CD14-positive monocyte (primary cell): ENCODE results near the gene MLLT3. TPM values are rescaled to one million over a fixed set of nuclear protein-coding genes. Genes with fewer than 3 reads are reported as not detected.

Source experiments
- DNase-seq, 3 donors: peaks; one replicate each; pipeline ENCODE4 v3.0.0-alpha.2; 2011 to 2022
- H2AFZ ChIP-seq: 2 replicates; pipeline ENCODE4 v1.6.0; 2012; ENCODE audit warnings: mild to moderate bottlenecking, low read depth, low read length, inconsistent platforms; ENCODE audit not compliant: insufficient read depth, poor library complexity, severe bottlenecking
- H3K27ac ChIP-seq, 2 donors: 1 replicate in 1 of 2; 2 replicates in 1 of 2; pipeline ENCODE4 v1.5.1; 2012 to 2013; ENCODE audit warnings: low read length in 2 of 2, control low read depth in 1 of 2, inconsistent platforms in 1 of 2, low read depth in 1 of 2, mild to moderate bottlenecking in 1 of 2
- H3K27me3 ChIP-seq, 2 donors: one replicate each; pipeline versions ENCODE4 v1.6.0 to v1.6.1; 2011 to 2013; ENCODE audit warnings: low read length in 2 of 2; ENCODE audit not compliant: control insufficient read depth in 2 of 2, insufficient read depth in 2 of 2
- H3K36me3 ChIP-seq, 2 donors: replicated peaks in 1 of 2; 1 replicate in 1 of 2; 2 replicates in 1 of 2; pipeline versions ENCODE4 v1.5.1 to v1.6.1; 2012 to 2013; ENCODE audit warnings: low read length in 2 of 2, control low read depth in 1 of 2, inconsistent platforms in 1 of 2, mild to moderate bottlenecking in 1 of 2; ENCODE audit not compliant: insufficient read depth in 2 of 2, control insufficient read depth in 1 of 2
- H3K4me1 ChIP-seq, 2 donors: 1 replicate in 1 of 2; 2 replicates in 1 of 2; pipeline versions ENCODE4 v1.5.1 to v1.6.1; 2012 to 2013; ENCODE audit warnings: low read length in 2 of 2, control low read depth in 1 of 2, inconsistent platforms in 1 of 2, mild to moderate bottlenecking in 1 of 2, moderate library complexity in 1 of 2; ENCODE audit not compliant: insufficient read depth in 2 of 2, control insufficient read depth in 1 of 2
- H3K4me2 ChIP-seq: replicated peaks from 2 replicates; pipeline ENCODE3; 2012; ENCODE audit warnings: low read length, moderate library complexity, mild to moderate bottlenecking; ENCODE audit not compliant: poor library complexity, severe bottlenecking; ENCODE audit errors: extremely low read depth
- H3K4me3 ChIP-seq, 3 experiments: fragments of 200-600 bp in 1 of 3; sonication (generic) in 1 of 3; replicated peaks in 1 of 3; 1 replicate in 2 of 3; 2 replicates in 1 of 3; pipeline ENCODE4 v1.5.1; 2011 to 2013; ENCODE audit warnings: low read length in 3 of 3, mild to moderate bottlenecking in 3 of 3, control low read depth in 2 of 3, low read depth in 2 of 3, inconsistent platforms in 1 of 3, moderate library complexity in 1 of 3
- H3K79me2 ChIP-seq: 2 replicates; pipeline ENCODE4 v1.6.0; 2012; ENCODE audit warnings: mild to moderate bottlenecking, control low read depth, inconsistent platforms, low read length, moderate library complexity; ENCODE audit not compliant: insufficient read depth
- H3K9ac ChIP-seq: 2 replicates; pipeline ENCODE4 v1.6.0; 2017; ENCODE audit warnings: low read length, mild to moderate bottlenecking; ENCODE audit not compliant: insufficient read depth, poor library complexity, severe bottlenecking
- H3K9me3 ChIP-seq, 2 donors: replicated peaks in 1 of 2; 1 replicate in 1 of 2; 2 replicates in 1 of 2; pipeline versions ENCODE4 v1.5.1 to v1.6.1; 2012 to 2013; ENCODE audit warnings: low read length in 2 of 2, control low read depth in 1 of 2; ENCODE audit not compliant: control insufficient read depth in 1 of 2, insufficient read depth in 1 of 2
- H4K20me1 ChIP-seq: 2 replicates; pipeline ENCODE4 v1.6.0; 2012; ENCODE audit warnings: mild to moderate bottlenecking, low read length, control low read depth, moderate library complexity; ENCODE audit not compliant: insufficient read depth
- H3K27ac Mint-ChIP-seq, 7 donors: one replicate each; pipeline ENCODE4 v1.8.0; 2020; ENCODE audit warnings: mild to moderate bottlenecking in 7 of 7, mixed read lengths in 7 of 7, moderate library complexity in 6 of 7, inconsistent platforms in 2 of 7
- H3K27me3 Mint-ChIP-seq, 3 donors: one replicate each; pipeline ENCODE4 v1.8.0; 2021 to 2022; ENCODE audit warnings: low read depth in 3 of 3, mild to moderate bottlenecking in 3 of 3, mixed read lengths in 3 of 3, moderate library complexity in 3 of 3, inconsistent platforms in 1 of 3
- H3K36me3 Mint-ChIP-seq, 2 donors: one replicate each; pipeline ENCODE4 v1.8.0; 2020; ENCODE audit warnings: mixed read lengths in 2 of 2, inconsistent platforms in 1 of 2, mild to moderate bottlenecking in 1 of 2
- H3K4me1 Mint-ChIP-seq: one replicate; pipeline ENCODE4 v1.8.0; 2020; ENCODE audit warnings: mild to moderate bottlenecking, mixed read lengths
- H3K4me3 Mint-ChIP-seq, 2 donors: one replicate each; pipeline ENCODE4 v1.8.0; 2020; ENCODE audit warnings: mild to moderate bottlenecking in 2 of 2, mixed read lengths in 2 of 2, moderate library complexity in 1 of 2
- H3K9me3 Mint-ChIP-seq, 7 donors: one replicate each; pipeline ENCODE4 v1.8.0; 2020 to 2022; ENCODE audit warnings: mixed read lengths in 7 of 7, mild to moderate bottlenecking in 6 of 7, moderate library complexity in 6 of 7, inconsistent platforms in 2 of 7
- WGBS: methylation state at CpG from one replicate; pipeline ENCODE4 v1.1.5; 2013; ENCODE audit warnings: missing lambda C conversion rate; ENCODE audit not compliant: insufficient coverage; 5-methylcytosine and 5-hydroxymethylcytosine counted together
- intact Hi-C, 2 donors: fragments of 100-400 bp; cut with micrococcal nuclease; formaldehyde crosslinking; loops; one replicate each; pipeline versions ENCODE4 v1.15.0 to v1.15.1; 2023
- polyA plus RNA-seq, 3 donors: library from polyadenylated mRNA; depleted of rRNA in 1 of 3; unstranded in 2 of 3; stranded (reverse) in 1 of 3; fragments of 300-500 nt in 2 of 3; fragments of >200 nt in 1 of 3; fragmentation: Illumina TruSeq in 2 of 3; gene quantifications; 1 replicate in 2 of 3; 2 replicates in 1 of 3; pipeline ENCODE4 v1.2.3, GENCODE V29; 2012 to 2021
- small RNA-seq: library from RNA; depleted of rRNA; stranded (forward); fragments of <200 nt; gene quantifications from one replicate; pipeline ENCODE3, GENCODE V24; 2012; ENCODE audit warnings: low read depth; ENCODE audit not compliant: insufficient read length
- TF ChIP-seq, protein P1 (sequence below): fragments of 200-600 bp; IDR thresholded peaks from one replicate; pipeline ENCODE4 v1.8.0; 2022; ENCODE audit warnings: antibody characterized with exemption, mild to moderate bottlenecking

MLLT3 gene
- polyA plus RNA-seq, 3 donors = 0.81 to 2.3 (median 1.5) TPM

- peaks cover 0 to 13% (median 4%) of the 10 kb centered on the region in 7 donors for H3K9me3 Mint-ChIP-seq
- H3K4me3 Mint-ChIP-seq = no peak overlapping the region
- H3K27me3 Mint-ChIP-seq = no peaks in the 10 kb centered on the region
- 100% methylated on average over 1 of the region's 4 CpGs for WGBS
- TF ChIP-seq, protein P1, sequence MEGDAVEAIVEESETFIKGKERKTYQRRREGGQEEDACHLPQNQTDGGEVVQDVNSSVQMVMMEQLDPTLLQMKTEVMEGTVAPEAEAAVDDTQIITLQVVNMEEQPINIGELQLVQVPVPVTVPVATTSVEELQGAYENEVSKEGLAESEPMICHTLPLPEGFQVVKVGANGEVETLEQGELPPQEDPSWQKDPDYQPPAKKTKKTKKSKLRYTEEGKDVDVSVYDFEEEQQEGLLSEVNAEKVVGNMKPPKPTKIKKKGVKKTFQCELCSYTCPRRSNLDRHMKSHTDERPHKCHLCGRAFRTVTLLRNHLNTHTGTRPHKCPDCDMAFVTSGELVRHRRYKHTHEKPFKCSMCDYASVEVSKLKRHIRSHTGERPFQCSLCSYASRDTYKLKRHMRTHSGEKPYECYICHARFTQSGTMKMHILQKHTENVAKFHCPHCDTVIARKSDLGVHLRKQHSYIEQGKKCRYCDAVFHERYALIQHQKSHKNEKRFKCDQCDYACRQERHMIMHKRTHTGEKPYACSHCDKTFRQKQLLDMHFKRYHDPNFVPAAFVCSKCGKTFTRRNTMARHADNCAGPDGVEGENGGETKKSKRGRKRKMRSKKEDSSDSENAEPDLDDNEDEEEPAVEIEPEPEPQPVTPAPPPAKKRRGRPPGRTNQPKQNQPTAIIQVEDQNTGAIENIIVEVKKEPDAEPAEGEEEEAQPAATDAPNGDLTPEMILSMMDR = no peak
- Histone ChIP-seq H3K4me2 (no peak overlapping the region), H2AFZ (no peak overlapping the region), H3K27ac (no peak overlapping the region), H3K9me3 (no peaks in the 10 kb centered on the region), H3K9ac (no peak overlapping the region), H3K27me3 (no peaks in the 10 kb centered on the region), H4K20me1 (no peaks in the 10 kb centered on the region), H3K4me3 (no peak overlapping the region), H3K4me1 (no peaks in the 10 kb centered on the region), H3K36me3 (no peaks in the 10 kb centered on the region), H3K79me2 (no peaks in the 10 kb centered on the region)
- H3K27ac Mint-ChIP-seq = no peak overlapping the region
- no peak for DNase-seq
- intact Hi-C loops = no loop called here
- H3K4me1 Mint-ChIP-seq = no peaks in the 10 kb centered on the region
- no peaks in the 10 kb centered on the region for H3K36me3 Mint-ChIP-seq
Observed at GRCh38 chr9:20292002-20292401, 330.3 kb downstream of the MLLT3 start.

Small RNAs within 50 kb of the gene (small RNA-seq; reads per million reads assigned to genes)
- gene MIR4473 = 0.71 reads per million
- gene MIR4474 = not detected
- not detected for gene RNU4-26P

Other genes starting within 250 kb of the MLLT3 start
- 1 to 10 TPM; 4.9 to 6.3 (median 5.1) TPM for gene FOCAD, start 61.8 kb upstream of the MLLT3 start, polyA plus RNA-seq